Calu3 (cell line): Measurements from ENCODE around the gene ENTR1. TPM values are rescaled to one million over a fixed set of nuclear protein-coding genes. Genes with fewer than 3 reads are reported as not detected.
"Not testable (repeated sequence)": the region's sequence is repeated elsewhere in the genome, so short reads cannot be mapped to it uniquely, and the experiment has no call there.

Experiments used
- BruUV-seq: library from RNA; stranded (reverse); fragments of 400-500 nt; replicated peaks from 2 replicates; lab custom pipeline; 2021; lab: Mats Ljungman, UMichigan
- CTCF ChIA-PET: fragments of 300-600 bp; sonication (Branson Sonifier 250); formaldehyde crosslinking; loops from one replicate; lab custom pipeline; 2022; ENCODE audit warnings: antibody characterized with exemption; lab: Charles Lee
- DNase-seq: peaks from one replicate; pipeline ENCODE4 v3.0.0; 2022
- H3K27ac Mint-ChIP-seq: one replicate; pipeline ENCODE4 v1.8.0; 2022; ENCODE audit warnings: mixed read lengths; ENCODE audit not compliant: unreplicated experiment
- H3K27me3 Mint-ChIP-seq: one replicate; pipeline ENCODE4 v1.8.0; 2022; ENCODE audit warnings: mixed read lengths; ENCODE audit not compliant: unreplicated experiment
- H3K36me3 Mint-ChIP-seq: one replicate; pipeline ENCODE4 v1.8.0; 2022; ENCODE audit warnings: mild to moderate bottlenecking, moderate library complexity, mixed read lengths; ENCODE audit not compliant: insufficient read depth, unreplicated experiment
- H3K4me1 Mint-ChIP-seq: one replicate; pipeline ENCODE4 v1.8.0; 2022; ENCODE audit warnings: mild to moderate bottlenecking, low read depth, mixed read lengths; ENCODE audit not compliant: unreplicated experiment
- H3K4me3 Mint-ChIP-seq: one replicate; pipeline ENCODE4 v1.8.0; 2022; ENCODE audit warnings: mild to moderate bottlenecking, low read depth, moderate library complexity, mixed read lengths; ENCODE audit not compliant: unreplicated experiment
- H3K9me3 Mint-ChIP-seq: one replicate; pipeline ENCODE4 v1.8.0; 2022; ENCODE audit warnings: low read depth, mixed read lengths; ENCODE audit not compliant: unreplicated experiment
- CTCF ChIP-seq: fragments of 200-600 bp; IDR thresholded peaks from one replicate; pipeline ENCODE4 v1.8.0; 2022; ENCODE audit warnings: antibody characterized with exemption; ENCODE audit not compliant: unreplicated experiment
- intact Hi-C: fragments of 100-400 bp; cut with micrococcal nuclease; formaldehyde crosslinking; loops from one replicate; pipeline ENCODE4 v1.10.0; 2022; ENCODE audit not compliant: unreplicated experiment
- total RNA-seq: library from RNA; stranded (reverse); gene quantifications from 2 replicates; pipeline ENCODE4 v1.2.3, GENCODE V29; 2022

ENTR1 gene
- total RNA-seq, 1 experiment from 2014 or later, result 50.2 TPM

- intact Hi-C loops, result no loop called here
- no peak for DNase-seq
- no peak overlapping the region for H3K27ac Mint-ChIP-seq
- H3K4me1 Mint-ChIP-seq, result peaks cover 21% of the 10 kb centered on the region
- BruUV-seq, result no TSS peak
- peaks cover 44% of the 10 kb centered on the region for H3K36me3 Mint-ChIP-seq
- H3K4me3 Mint-ChIP-seq, result no peak overlapping the region
- TF ChIP-seq CTCF, result no peak
- CTCF ChIA-PET, result no interaction called here
- H3K9me3 Mint-ChIP-seq, result no peaks in the 10 kb centered on the region
- no peaks in the 10 kb centered on the region for H3K27me3 Mint-ChIP-seq
Observed at GRCh38 chr9:136412962-136413361, 2.5 kb upstream of the ENTR1 start.

GRCh38 chr9:136411378-136411777 lies 964 bp upstream of the ENTR1 start:
- BruUV-seq, result TSS peak; percentile 73
- H3K36me3 Mint-ChIP-seq, result peaks cover 49% of the 10 kb centered on the region
- intact Hi-C loops, result no loop called here
- no peaks in the 10 kb centered on the region for H3K27me3 Mint-ChIP-seq
- H3K27ac Mint-ChIP-seq, result peak overlapping the region; percentile 81
- no peak for DNase-seq
- CTCF ChIA-PET, result no interaction called here
- H3K4me3 Mint-ChIP-seq, result peak overlapping the region; percentile 93
- peaks cover 21% of the 10 kb centered on the region for H3K4me1 Mint-ChIP-seq
- TF ChIP-seq CTCF, result no peak
- no peaks in the 10 kb centered on the region for H3K9me3 Mint-ChIP-seq

GRCh38 chr9:136409557-136410455 lies 608 bp downstream of the ENTR1 start:
- no peaks in the 10 kb centered on the region for H3K27me3 Mint-ChIP-seq
- peak; percentile 17 for DNase-seq
- BruUV-seq, result TSS peak; percentile 74
- peaks cover 21% of the 10 kb centered on the region for H3K4me1 Mint-ChIP-seq
- intact Hi-C loops, result no loop called here
- peaks cover 56% of the 10 kb centered on the region for H3K36me3 Mint-ChIP-seq
- H3K4me3 Mint-ChIP-seq, result peak overlapping the region; percentile 93
- CTCF ChIA-PET, result interaction anchor here (0.6 to 1.1 kb wide), 2 partner anchors 64 to 474 kb away, joined by 3 read pairs; no protein-coding TSS in a partner anchor
- H3K9me3 Mint-ChIP-seq, result no peaks in the 10 kb centered on the region
- no peak for TF ChIP-seq CTCF
- peak overlapping the region; percentile 81 for H3K27ac Mint-ChIP-seq

- Mint-ChIP-seq H3K9me3 (no peaks in the 10 kb centered on the region), H3K36me3 (peaks cover 54% of the 10 kb centered on the region), H3K27ac (no peak overlapping the region), H3K27me3 (no peaks in the 10 kb centered on the region), H3K4me3 (no peak overlapping the region), H3K4me1 (peaks cover 21% of the 10 kb centered on the region)
- no peak for DNase-seq
- no peak for TF ChIP-seq CTCF
- CTCF ChIA-PET, result no interaction called here
- BruUV-seq, result no TSS peak
- intact Hi-C loops, result no loop called here
Observed at GRCh38 chr9:136407911-136408310, 2.5 kb downstream of the ENTR1 start.

GRCh38 chr9:136407061-136407460 lies 3.4 kb downstream of the ENTR1 start:
- intact Hi-C loops, H3K9me3 Mint-ChIP-seq, DNase-seq, H3K27ac Mint-ChIP-seq, CTCF ChIA-PET, H3K27me3 Mint-ChIP-seq, H3K4me3 Mint-ChIP-seq: not testable (repeated sequence)
- TSS peak; percentile 19 for BruUV-seq
- Mint-ChIP-seq H3K4me1 (peaks cover 21% of the 10 kb centered on the region), H3K36me3 (peaks cover 54% of the 10 kb centered on the region)

GRCh38 chr9:136405904-136406303 lies 4.5 kb downstream of the ENTR1 start:
- DNase-seq, intact Hi-C loops, CTCF ChIA-PET, H3K27me3 Mint-ChIP-seq, H3K4me3 Mint-ChIP-seq, BruUV-seq, H3K9me3 Mint-ChIP-seq, H3K27ac Mint-ChIP-seq: not testable (repeated sequence)
- peaks cover 51% of the 10 kb centered on the region for H3K36me3 Mint-ChIP-seq
- peaks cover 13% of the 10 kb centered on the region for H3K4me1 Mint-ChIP-seq
